ENCODE measurements around the gene STIM1. TPM values are rescaled to one million over a fixed set of nuclear protein-coding genes. Genes with fewer than 3 reads are reported as not detected.

STIM1 gene
- total and polyA plus RNA-seq, 7 donors: 52.1 to 147 (median 109) TPM

DNA sequence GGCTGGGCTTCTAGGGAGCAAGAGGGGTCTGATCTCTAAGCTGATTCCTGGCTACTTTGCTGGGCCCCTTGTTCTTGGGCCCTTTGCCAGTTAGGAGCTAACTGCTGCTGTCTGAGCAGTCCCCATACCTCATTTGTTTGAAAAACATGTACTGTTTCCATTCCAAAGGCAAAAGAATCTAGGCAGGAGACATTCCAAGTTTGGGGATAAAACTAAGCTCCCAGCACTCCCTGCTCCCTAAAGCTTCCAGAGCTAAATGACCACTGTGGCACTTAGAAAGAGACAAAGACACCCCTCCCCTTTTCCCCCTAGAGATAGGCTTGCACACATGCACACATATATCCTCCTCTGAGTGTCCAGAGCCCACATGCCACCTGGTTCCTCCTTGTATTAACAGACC lies 216.4 kb downstream of the STIM1 start:
- peak overlapping the region; percentile 63 for H3K27ac ChIP-seq

DNA sequence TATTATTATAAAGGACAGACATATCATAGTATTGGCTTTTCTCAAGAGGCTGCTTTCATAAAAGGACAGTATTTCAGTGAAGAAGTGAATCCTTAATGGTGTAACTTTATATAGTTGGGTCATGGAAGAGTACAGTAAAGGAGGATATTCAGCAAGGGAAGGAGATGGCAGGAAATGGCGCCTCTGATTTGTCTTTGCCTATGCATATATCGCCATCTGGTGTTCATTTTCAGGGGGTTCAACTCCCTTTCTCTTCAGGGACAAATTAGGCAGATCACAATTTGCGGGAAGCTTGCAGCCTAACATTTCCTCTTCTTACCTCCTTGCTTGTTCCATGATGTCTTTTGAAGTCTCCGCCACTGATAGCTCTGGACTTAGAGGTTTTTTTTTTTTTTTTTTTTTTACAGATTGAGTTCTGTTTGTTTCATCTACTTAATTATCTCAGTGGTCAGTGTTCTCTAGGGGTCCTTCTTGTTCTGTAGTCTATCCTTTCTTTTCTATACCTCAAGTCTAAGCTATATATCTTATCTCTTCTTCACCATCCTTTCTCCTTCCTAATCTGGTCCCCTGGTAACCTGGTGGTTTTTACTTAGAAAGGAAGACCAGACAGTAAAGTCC lies 217.3 kb downstream of the STIM1 start:
- peaks cover 3 to 26% of the 10 kb centered on the region in 2 donors for H3K36me3 ChIP-seq (ENCODE audit: insufficient read depth in 1 of 2, low read depth in 1 of 2)
- H3K9me3 ChIP-seq: no peaks in the 10 kb centered on the region
- WGBS, 3 donors: 13 to 24% (median 16%) methylated on average over 4 of the region's 4 CpGs
- H3K27me3 ChIP-seq (ENCODE audit: insufficient read depth in 3 of 3, low read length in 2 of 3): no peaks in the 10 kb centered on the region
- no peak overlapping the region for H3K4me3 ChIP-seq
- ATAC-seq: peak; percentile 72 to 84 (median 76)
- peak overlapping the region; percentile 63 for H3K27ac ChIP-seq
- peaks cover 32% of the 10 kb centered on the region for H3K4me1 ChIP-seq
- TF ChIP-seq, protein P1, sequence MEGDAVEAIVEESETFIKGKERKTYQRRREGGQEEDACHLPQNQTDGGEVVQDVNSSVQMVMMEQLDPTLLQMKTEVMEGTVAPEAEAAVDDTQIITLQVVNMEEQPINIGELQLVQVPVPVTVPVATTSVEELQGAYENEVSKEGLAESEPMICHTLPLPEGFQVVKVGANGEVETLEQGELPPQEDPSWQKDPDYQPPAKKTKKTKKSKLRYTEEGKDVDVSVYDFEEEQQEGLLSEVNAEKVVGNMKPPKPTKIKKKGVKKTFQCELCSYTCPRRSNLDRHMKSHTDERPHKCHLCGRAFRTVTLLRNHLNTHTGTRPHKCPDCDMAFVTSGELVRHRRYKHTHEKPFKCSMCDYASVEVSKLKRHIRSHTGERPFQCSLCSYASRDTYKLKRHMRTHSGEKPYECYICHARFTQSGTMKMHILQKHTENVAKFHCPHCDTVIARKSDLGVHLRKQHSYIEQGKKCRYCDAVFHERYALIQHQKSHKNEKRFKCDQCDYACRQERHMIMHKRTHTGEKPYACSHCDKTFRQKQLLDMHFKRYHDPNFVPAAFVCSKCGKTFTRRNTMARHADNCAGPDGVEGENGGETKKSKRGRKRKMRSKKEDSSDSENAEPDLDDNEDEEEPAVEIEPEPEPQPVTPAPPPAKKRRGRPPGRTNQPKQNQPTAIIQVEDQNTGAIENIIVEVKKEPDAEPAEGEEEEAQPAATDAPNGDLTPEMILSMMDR (IDR thresholded peaks at IDR 0.05): peak; percentile 86
- DNase-seq: no peak
- intact Hi-C loops (cut with DNase I): loop anchor here in 1 of 2 donors (1.0 to 2.0 kb wide), 2 partner anchors 218 to 223 kb away; partner anchors contain the start of gene STIM1

More for the DNA sequence above, 216.4 kb downstream of the STIM1 start:
- peaks cover 35% of the 10 kb centered on the region for H3K4me1 ChIP-seq
- H3K36me3 ChIP-seq (ENCODE audit: insufficient read depth in 1 of 2, low read depth in 1 of 2): peaks cover 3 to 26% of the 10 kb centered on the region in 2 donors
- ATAC-seq (peak in 1 of 4 donors; percentile 28), DNase-seq (no peak)
- no peaks in the 10 kb centered on the region for H3K27me3 ChIP-seq (ENCODE audit: insufficient read depth in 3 of 3, low read length in 2 of 3)
- no peaks in the 10 kb centered on the region for H3K9me3 ChIP-seq
- intact Hi-C loops (cut with DNase I): loop anchor here (1.0 to 2.0 kb wide), 3 partner anchors 217 to 223 kb away; partner anchors contain the start of gene STIM1 (in 1 of the 2)
- TF ChIP-seq, protein P1 (IDR thresholded peaks at IDR 0.05): no peak
- H3K4me3 ChIP-seq: no peak overlapping the region

DNA sequence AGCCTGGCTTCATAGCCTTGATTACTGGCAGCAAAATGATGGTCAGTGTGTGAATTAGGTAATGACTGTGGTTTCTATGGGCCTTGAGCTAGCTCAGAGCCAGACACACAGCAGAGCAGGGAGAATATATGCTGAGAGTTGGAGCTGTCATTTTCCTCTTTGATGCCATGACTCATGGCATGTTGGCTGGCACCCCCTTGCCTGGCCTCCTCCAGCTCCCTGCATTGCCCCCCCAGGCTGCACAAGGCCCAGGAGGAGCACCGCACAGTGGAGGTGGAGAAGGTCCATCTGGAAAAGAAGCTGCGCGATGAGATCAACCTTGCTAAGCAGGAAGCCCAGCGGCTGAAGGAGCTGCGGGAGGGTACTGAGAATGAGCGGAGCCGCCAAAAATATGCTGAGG lies 218.8 kb downstream of the STIM1 start:
- peak in 1 of 2 donors; percentile 75 for DNase-seq
- Histone ChIP-seq H3K4me3 (no peak overlapping the region), H3K27ac (peak overlapping the region; percentile 53), H3K36me3 (ENCODE audit: insufficient read depth in 1 of 2, low read depth in 1 of 2) (peaks cover 0 to 26% of the 10 kb centered on the region in 2 donors), H3K9me3 (no peaks in the 10 kb centered on the region), H3K27me3 (ENCODE audit: insufficient read depth in 3 of 3, low read length in 2 of 3) (no peaks in the 10 kb centered on the region), H3K4me1 (peaks cover 31% of the 10 kb centered on the region)
- ATAC-seq: peak; percentile 83 to 95 (median 90)
- TF ChIP-seq, protein P1 (IDR thresholded peaks at IDR 0.05): no peak
- 79 to 80% (median 80%) methylated on average over 7 of the region's 7 CpGs for WGBS, 3 donors
- intact Hi-C loops (cut with DNase I): no loop called here

DNA sequence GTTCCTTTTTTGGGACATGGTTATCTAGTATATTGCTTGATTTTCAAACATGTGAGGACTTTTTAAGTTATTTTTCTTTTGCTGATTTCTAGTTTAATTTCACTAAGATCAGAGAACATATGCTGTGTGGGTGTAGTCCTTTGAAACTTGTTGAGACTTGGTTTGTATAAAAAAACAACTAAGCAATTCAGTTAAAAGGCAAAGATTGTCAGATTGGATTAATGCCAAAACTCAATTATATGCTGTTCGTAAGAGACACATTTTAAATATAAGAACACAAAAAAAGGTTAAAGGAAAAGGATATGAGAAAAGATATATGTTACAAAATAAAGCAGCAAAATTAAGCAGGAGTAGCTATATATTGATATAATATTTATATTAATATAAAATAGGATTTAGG lies 221.3 kb downstream of the STIM1 start:
- ATAC-seq (no peak), DNase-seq (no peak)
- H3K4me1 ChIP-seq: peaks cover 25% of the 10 kb centered on the region
- no peaks in the 10 kb centered on the region for H3K9me3 ChIP-seq
- 75 to 92% (median 77%) methylated on average over 1 of the region's 1 CpG for WGBS, 3 donors
- H3K27ac ChIP-seq: no peak overlapping the region
- H3K27me3 ChIP-seq (ENCODE audit: insufficient read depth in 3 of 3, low read length in 2 of 3): no peaks in the 10 kb centered on the region
- peaks cover 3 to 30% of the 10 kb centered on the region in 2 donors for H3K36me3 ChIP-seq (ENCODE audit: insufficient read depth in 1 of 2, low read depth in 1 of 2)
- H3K4me3 ChIP-seq: no peak overlapping the region
- TF ChIP-seq, protein P1 (IDR thresholded peaks at IDR 0.05): no peak
- intact Hi-C loops (cut with DNase I): no loop called here

Measured in psoas muscle (tissue), 8 donors.